HEK293 (cell line): Measurements from ENCODE around the gene ZNF280B.

Experiments
- CTCF ChIA-PET: fragments of 350-600 bp; formaldehyde crosslinking; extraction: SDS; loops from one replicate; lab custom pipeline; 2021; ENCODE audit warnings: antibody characterized with exemption; lab: Yijun Ruan, JAX
- POLR2A ChIA-PET: fragments of 300-600 bp; formaldehyde crosslinking; extraction: SDS; loops from one replicate; lab custom pipeline; 2020; ENCODE audit warnings: antibody characterized with exemption, inconsistent platforms; lab: Yijun Ruan, JAX
- H3K27ac ChIP-seq: fragments of 200-500 bp; sonication (Bioruptor generic); 2 replicates; pipeline ENCODE4 v1.5.1; 2014; ENCODE audit warnings: low read depth, low read length, control low read depth, inconsistent platforms; ENCODE audit errors: extremely low read depth
- H3K36me3 ChIP-seq, 2 experiments: fragments of 200-500 bp in 1 of 2; sonication (Bioruptor generic) in 1 of 2; 1 replicate in 1 of 2; 2 replicates in 1 of 2; pipeline ENCODE4 v1.5.1; 2014 to 2017; ENCODE audit warnings: inconsistent platforms in 2 of 2, low read length in 2 of 2; ENCODE audit not compliant: control insufficient read depth in 2 of 2, insufficient read depth in 1 of 2
- H3K4me1 ChIP-seq: fragments of 200-500 bp; sonication (Bioruptor generic); 2 replicates; pipeline ENCODE4 v1.5.1; 2014; ENCODE audit warnings: mild to moderate bottlenecking, low read length, inconsistent platforms; ENCODE audit not compliant: control insufficient read depth, insufficient read depth
- H3K4me3 ChIP-seq: 2 replicates; pipeline ENCODE4 v1.5.1; 2011; ENCODE audit warnings: low read depth, mild to moderate bottlenecking, control low read depth, low read length, moderate library complexity
- H3K9me3 ChIP-seq: fragments of 200-500 bp; sonication (Bioruptor generic); 2 replicates; pipeline ENCODE4 v1.5.1; 2014; ENCODE audit warnings: low read depth, low read length, inconsistent platforms; ENCODE audit not compliant: control insufficient read depth, insufficient read depth
- ELK4 ChIP-seq: IDR thresholded peaks from 2 replicates; pipeline ENCODE4 v1.6.1; 2011; ENCODE audit warnings: mild to moderate bottlenecking, low read depth, low read length, borderline replicate concordance
- FEZF1 ChIP-seq: fragments of 450-650 bp; formaldehyde crosslinking; IDR thresholded peaks from 2 replicates; pipeline ENCODE4 v1.5.1; 2016; ENCODE audit warnings: missing biosample characterization, missing genetic modification characterization
- GLIS1 ChIP-seq: fragments of 450-650 bp; formaldehyde crosslinking; IDR thresholded peaks from 2 replicates; pipeline ENCODE4 v1.5.1; 2016; ENCODE audit warnings: missing biosample characterization, missing genetic modification characterization
- MYNN ChIP-seq: fragments of 450-650 bp; formaldehyde crosslinking; IDR thresholded peaks from 2 replicates; pipeline ENCODE4 v1.5.1; 2016; ENCODE audit warnings: missing biosample characterization, missing genetic modification characterization, borderline replicate concordance
- OVOL3 ChIP-seq: fragments of 450-650 bp; formaldehyde crosslinking; IDR thresholded peaks from 2 replicates; pipeline ENCODE4 v1.5.1; 2016; ENCODE audit warnings: missing biosample characterization, missing genetic modification characterization
- PBX3 ChIP-seq: sonication (generic); formaldehyde crosslinking; IDR thresholded peaks from 2 replicates; pipeline ENCODE4 v1.8.1; 2022; ENCODE audit warnings: mild to moderate bottlenecking, moderate library complexity, missing genetic modification reagents
- TSHZ1 ChIP-seq: fragments of 450-650 bp; formaldehyde crosslinking; IDR thresholded peaks from 2 replicates; pipeline ENCODE4 v1.5.1; 2016; ENCODE audit warnings: missing biosample characterization, missing genetic modification characterization, borderline replicate concordance
- YY2 ChIP-seq: fragments of 450-650 bp; formaldehyde crosslinking; IDR thresholded peaks from 2 replicates; pipeline ENCODE4 v1.5.1; 2016; ENCODE audit warnings: missing biosample characterization, missing genetic modification characterization
- ZBTB6 ChIP-seq: fragments of 450-650 bp; formaldehyde crosslinking; IDR thresholded peaks from 2 replicates; pipeline ENCODE4 v1.5.1; 2017; ENCODE audit warnings: missing biosample characterization, missing genetic modification characterization
- ZFP41 ChIP-seq: fragments of 450-650 bp; formaldehyde crosslinking; IDR thresholded peaks from 2 replicates; pipeline ENCODE4 v1.5.1; 2016; ENCODE audit warnings: missing biosample characterization, missing genetic modification characterization, borderline replicate concordance
- ZNF112 ChIP-seq: fragments of 450-650 bp; formaldehyde crosslinking; IDR thresholded peaks from 2 replicates; pipeline ENCODE4 v1.5.0; 2017; ENCODE audit warnings: missing biosample characterization, missing genetic modification characterization
- ZNF148 ChIP-seq: fragments of 450-650 bp; formaldehyde crosslinking; IDR thresholded peaks from 2 replicates; pipeline ENCODE4 v1.5.0; 2017; ENCODE audit warnings: missing biosample characterization, missing genetic modification characterization, borderline replicate concordance
- ZNF311 ChIP-seq: fragments of 450-650 bp; formaldehyde crosslinking; IDR thresholded peaks from 2 replicates; pipeline ENCODE4 v1.5.1; 2017; ENCODE audit warnings: missing biosample characterization, missing genetic modification characterization, borderline replicate concordance
- ZNF48 ChIP-seq: fragments of 450-650 bp; formaldehyde crosslinking; IDR thresholded peaks from 2 replicates; pipeline ENCODE4 v1.5.1; 2016; ENCODE audit warnings: missing biosample characterization, missing genetic modification characterization
- ZNF654 ChIP-seq: fragments of 450-650 bp; formaldehyde crosslinking; IDR thresholded peaks from 2 replicates; pipeline ENCODE4 v1.5.1; 2016; ENCODE audit warnings: low read depth, missing biosample characterization, missing genetic modification characterization
- ZSCAN30 ChIP-seq: fragments of 450-650 bp; IDR thresholded peaks from 2 replicates; pipeline ENCODE4 v1.5.1; 2018; ENCODE audit warnings: missing biosample characterization, mild to moderate bottlenecking, missing genetic modification characterization, moderate library complexity
- TF ChIP-seq, protein P1 (sequence below): fragments of 450-650 bp; formaldehyde crosslinking; IDR thresholded peaks from 2 replicates; pipeline ENCODE4 v1.5.1; 2016; ENCODE audit warnings: missing biosample characterization, missing genetic modification characterization
- TF ChIP-seq, protein P2 (sequence below): fragments of 450-650 bp; formaldehyde crosslinking; IDR thresholded peaks from 2 replicates; pipeline ENCODE4 v1.5.1; 2016; ENCODE audit warnings: missing biosample characterization, missing genetic modification characterization, low read depth

The ZNF280B gene

GRCh38 chr22:22465782-22466181 lies 42.8 kb downstream of the ZNF280B start:
- H3K9me3 ChIP-seq = no peaks in the 10 kb centered on the region
- POLR2A ChIA-PET = no interaction called here
- CTCF ChIA-PET = interaction anchor here (0.6 to 7.0 kb wide), 17 partner anchors 11 to 491 kb away, joined by 3 to 87 read pairs (median 4); no protein-coding TSS in a partner anchor
- H3K4me1 ChIP-seq = no peaks in the 10 kb centered on the region
- TF ChIP-seq ZNF112 = no peak
- TF ChIP-seq, protein P1, sequence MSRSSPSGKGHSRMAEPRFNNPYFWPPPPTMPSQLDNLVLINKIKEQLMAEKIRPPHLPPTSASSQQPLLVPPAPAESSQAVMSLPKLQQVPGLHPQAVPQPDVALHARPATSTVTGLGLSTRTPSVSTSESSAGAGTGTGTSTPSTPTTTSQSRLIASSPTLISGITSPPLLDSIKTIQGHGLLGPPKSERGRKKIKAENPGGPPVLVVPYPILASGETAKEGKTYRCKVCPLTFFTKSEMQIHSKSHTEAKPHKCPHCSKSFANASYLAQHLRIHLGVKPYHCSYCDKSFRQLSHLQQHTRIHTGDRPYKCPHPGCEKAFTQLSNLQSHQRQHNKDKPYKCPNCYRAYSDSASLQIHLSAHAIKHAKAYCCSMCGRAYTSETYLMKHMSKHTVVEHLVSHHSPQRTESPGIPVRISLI (tag by site-specific recombination) = no peak
- no peak for TF ChIP-seq ELK4
- no peak for TF ChIP-seq ZNF48 (tag by site-specific recombination)
- TF ChIP-seq OVOL3 (tag by site-specific recombination) = no peak
- no peak for TF ChIP-seq ZNF148 (tag by site-specific recombination)
- TF ChIP-seq, protein P2, sequence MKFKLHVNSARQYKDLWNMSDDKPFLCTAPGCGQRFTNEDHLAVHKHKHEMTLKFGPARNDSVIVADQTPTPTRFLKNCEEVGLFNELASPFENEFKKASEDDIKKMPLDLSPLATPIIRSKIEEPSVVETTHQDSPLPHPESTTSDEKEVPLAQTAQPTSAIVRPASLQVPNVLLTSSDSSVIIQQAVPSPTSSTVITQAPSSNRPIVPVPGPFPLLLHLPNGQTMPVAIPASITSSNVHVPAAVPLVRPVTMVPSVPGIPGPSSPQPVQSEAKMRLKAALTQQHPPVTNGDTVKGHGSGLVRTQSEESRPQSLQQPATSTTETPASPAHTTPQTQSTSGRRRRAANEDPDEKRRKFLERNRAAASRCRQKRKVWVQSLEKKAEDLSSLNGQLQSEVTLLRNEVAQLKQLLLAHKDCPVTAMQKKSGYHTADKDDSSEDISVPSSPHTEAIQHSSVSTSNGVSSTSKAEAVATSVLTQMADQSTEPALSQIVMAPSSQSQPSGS (tag by site-specific recombination) = no peak
- TF ChIP-seq ZFP41 (tag by site-specific recombination) = no peak
- TF ChIP-seq PBX3 (CRISPR knock-in tag) = no peak
- no peak for TF ChIP-seq GLIS1 (tag by site-specific recombination)
- no peak for TF ChIP-seq FEZF1 (tag by site-specific recombination)
- no peak for TF ChIP-seq ZNF311 (tag by site-specific recombination)
- no peak for TF ChIP-seq ZBTB6 (tag by site-specific recombination)
- no peak for TF ChIP-seq TSHZ1
- no peak for TF ChIP-seq YY2 (tag by site-specific recombination)
- no peak for TF ChIP-seq ZSCAN30 (tag by site-specific recombination)
- TF ChIP-seq ZNF654 = no peak
- no peak for TF ChIP-seq MYNN (tag by site-specific recombination)
- H3K36me3 ChIP-seq = no peaks in the 10 kb centered on the region
- no peak overlapping the region for H3K4me3 ChIP-seq
- no peak overlapping the region for H3K27ac ChIP-seq
